GM21717 (cell line): ENCODE measurements around the gene MCTP2.

Source experiments
- ATAC-seq: cut with Tn5 transposase; IDR thresholded peaks from one replicate; pipeline ENCODE4 v1.9.1; 2021; ENCODE audit warnings: mild to moderate bottlenecking, moderate library complexity; ENCODE audit not compliant: unreplicated experiment

Gene MCTP2

DNA sequence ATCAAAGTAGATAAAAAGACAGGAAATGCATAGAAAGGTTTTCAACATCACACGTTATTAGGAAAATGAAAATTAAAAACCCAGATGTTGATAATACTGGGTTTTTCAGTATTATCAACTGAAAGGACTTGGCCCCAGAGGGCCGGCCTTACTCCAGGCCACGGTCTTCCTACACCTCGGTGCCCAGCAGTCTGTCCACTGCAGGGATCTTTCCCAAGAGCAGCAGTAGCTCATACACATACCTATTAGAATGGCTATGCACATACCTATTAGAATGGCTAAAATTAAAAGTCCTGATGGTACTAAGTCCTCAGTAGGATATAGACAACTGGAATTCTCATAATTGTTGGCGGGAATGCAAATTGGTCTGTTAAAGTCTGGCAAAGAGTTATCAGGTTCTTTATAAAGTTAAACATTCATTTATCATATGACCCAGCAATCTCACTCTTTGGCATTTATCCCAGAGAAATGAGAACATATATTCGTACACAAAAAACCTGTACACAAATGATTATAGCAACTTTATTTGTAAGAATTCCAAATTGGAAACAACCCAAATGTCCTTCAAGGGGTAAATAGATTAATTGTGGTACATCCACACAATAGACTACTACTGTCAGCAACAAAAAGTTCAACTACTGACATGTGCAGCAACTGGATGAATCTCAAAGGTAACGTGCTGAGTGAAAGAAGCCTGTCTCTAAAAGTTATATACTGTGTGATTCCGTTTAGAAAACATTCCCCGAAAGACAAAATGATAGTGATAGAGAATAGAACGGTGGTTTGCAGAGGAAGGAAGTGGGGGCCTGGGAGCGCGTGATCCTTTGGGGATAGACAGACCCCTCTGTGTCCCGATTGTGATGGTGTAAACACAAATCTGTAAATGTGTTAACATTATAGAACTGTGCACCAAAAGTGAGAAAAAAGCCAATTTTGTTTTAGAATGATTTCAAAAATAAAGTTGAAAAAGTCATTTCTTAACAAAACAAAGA, 62.3 kb downstream of the MCTP2 start:
- ATAC-seq = no peak

GRCh38 chr15:94294556-94294955, 63.2 kb downstream of the MCTP2 start:
- no peak for ATAC-seq

DNA sequence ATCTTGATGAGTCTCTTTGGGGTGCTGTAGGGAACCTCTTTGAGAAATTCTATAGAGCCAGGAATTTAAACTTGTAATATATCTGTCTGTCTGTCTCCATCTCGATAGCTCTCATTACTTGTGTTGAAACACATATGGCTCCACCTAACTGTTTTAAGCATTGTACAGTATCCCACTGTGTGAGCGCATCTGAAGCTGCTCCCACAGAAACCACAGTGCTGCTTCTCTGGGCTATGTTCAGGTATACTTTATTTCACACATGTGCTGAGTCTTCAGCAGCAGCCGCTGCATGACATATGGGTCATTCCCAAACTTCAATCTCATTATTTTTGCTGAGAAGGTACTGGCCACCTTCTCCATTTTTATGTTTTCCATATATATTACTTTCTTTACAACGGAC, 63.9 kb downstream of the MCTP2 start:
- no peak for ATAC-seq

DNA sequence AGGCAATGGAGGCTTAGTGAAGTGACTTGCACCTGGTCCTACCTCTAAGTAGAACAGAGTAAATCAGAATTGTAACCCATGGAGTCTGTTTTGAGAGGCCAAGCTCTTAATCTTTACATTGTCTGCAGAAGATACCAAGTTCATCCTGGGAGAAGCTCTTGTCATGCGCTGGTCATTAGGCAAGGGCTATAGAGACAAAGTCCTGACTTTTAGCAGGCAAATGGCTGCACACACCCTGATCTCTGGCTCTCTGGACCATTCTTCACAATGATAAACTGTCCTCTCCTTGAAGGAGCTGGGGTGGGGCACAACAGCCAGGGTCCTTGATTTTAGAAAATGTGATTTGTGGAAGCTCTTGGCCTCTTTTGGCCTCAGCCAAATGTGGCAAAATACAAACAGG, 65.4 kb downstream of the MCTP2 start:
- ATAC-seq = no peak

DNA sequence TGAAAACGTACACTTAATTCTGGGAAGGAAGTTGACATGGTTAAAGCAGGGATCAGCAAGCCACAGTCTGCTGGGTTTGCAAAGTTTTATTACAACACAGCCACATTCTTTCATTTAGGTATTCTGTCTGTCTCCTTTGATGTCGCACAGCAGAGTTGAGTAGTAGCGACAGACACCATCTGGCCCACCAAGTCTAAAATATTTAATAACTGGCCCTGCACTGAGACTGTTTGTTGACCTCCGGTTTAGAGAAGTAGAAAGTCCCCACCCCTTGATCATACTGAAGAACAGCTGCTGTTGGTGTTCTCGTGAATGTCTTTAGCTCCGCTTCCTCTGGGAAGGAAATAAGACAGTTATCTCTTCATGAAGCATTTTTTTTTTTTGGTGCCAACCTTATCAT, 66.2 kb downstream of the MCTP2 start:
- ATAC-seq = peak; percentile 83

DNA sequence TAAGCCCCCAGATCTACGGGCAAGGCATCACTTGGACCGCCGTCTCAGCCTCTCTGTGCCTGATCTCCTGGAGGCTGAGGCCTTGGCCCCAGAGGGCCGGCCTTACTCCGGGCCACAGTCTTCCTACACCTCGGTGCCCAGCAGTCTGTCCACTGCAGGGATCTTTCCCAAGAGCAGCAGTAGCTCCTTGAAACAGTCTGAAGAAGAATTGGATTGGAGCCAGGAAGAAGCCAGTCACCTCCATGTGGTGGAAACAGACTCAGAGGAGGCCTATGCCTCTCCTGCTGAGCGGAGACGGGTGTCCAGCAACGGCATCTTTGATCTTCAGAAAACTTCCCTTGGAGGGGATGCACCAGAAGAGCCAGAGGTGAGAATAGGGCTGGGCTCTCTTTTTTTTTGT, 67.0 kb downstream of the MCTP2 start:
- no peak for ATAC-seq

GRCh38 chr15:94300612-94301011, 69.3 kb downstream of the MCTP2 start:
- no peak for ATAC-seq

DNA sequence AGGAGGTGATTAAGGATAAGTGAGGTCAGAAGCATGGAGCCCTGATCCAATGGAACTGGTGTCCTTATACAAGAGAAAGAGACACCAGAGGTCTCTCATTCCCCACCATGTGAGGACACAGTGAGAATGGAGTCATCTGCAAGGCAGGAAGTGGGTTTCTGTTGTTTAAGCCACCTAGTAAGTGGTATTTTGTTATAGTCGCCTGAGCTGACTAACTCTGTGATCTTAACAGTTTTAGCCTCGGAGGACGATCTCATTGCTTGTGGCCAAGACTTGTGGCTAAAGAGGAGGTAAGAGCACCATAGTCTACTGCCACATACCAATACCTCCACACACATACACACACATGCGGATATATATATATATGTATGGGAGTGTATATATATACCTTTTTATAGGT, 73.8 kb downstream of the MCTP2 start:
- no peak for ATAC-seq

DNA sequence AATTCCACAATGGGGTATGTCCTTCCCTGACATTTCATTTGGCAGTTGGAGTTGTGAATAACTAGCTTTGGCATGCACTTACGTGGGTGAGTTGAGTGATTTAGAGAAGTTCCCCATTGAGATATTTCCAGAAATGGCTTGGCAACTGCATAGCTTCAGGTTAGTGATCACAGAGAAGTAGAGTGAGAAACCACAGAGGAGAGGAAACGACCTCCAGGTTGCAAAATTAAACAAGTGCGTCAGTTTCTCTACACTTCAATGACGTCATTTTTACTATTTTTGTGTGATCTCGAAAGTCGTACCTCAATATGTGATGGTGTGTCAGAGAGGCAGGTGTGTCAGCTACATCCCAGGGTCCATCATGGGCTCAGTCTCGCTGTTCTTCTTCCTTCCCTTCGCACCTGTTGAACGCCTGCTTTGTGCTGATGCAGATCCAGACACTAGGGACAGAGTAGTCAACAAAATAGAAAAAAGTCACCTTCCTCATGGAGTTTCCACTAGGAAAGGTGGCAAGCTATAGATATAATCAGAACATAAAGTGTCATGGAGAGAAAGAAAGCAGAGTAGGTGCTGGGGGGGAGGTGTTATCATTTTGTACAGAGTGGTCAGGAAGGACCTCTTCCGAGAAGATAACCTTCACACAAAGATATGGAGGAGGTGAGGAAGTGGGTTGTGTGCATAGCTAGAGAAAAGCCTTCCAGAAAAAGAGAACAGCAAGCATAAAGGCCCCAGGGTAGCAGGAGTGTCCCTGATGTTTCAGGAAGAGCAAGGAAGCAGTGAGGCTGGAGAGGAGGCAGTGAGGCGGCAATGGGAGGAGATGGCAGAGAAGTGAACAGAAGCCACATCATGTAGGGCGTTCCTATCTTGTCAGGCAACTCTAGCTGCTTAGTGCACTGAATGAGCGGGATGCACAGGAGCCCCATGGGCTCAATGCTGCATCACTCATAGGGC, 75.6 kb downstream of the MCTP2 start:
- ATAC-seq = peak; percentile 95

DNA sequence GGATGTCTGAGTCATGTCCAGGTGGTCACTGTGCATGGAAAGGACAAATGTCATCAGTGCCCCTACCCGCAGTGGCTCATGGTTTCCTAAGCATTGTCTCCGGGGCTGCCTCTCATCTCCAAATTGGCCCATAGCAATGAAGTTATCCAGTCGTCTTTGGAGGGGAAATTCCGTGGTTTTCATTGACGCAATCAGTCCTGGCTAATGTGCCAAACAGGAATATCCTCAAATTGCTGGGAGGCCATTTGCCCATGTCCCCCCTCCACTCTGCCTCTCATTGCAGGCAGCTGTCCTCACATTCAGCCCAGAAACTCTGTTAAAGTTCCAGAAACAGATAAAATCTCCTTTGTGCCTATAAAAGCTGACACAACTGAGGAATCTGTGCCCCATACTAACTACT, 81.6 kb downstream of the MCTP2 start:
- no peak for ATAC-seq

DNA sequence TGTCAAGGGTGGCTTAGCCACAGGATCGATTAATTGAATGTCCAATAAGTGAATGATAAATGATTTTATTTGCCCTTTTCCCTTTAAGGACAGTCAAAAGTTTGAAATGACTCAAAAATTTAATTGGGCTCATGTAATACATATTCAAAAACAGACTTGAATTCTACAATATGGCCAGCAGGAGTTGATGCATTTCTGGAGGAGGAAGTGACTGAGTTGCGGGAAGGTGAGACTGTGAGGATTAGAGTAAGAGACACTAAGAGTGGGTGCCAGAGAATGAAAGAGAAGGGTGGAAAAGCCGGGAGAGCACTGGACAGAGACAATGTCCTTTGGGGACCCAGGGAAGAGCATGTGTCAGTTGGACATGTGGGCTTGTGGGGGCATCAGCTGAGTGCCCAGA, 83.3 kb downstream of the MCTP2 start:
- ATAC-seq = no peak

GRCh38 chr15:94317211-94317610, 85.8 kb downstream of the MCTP2 start:
- no peak for ATAC-seq

DNA sequence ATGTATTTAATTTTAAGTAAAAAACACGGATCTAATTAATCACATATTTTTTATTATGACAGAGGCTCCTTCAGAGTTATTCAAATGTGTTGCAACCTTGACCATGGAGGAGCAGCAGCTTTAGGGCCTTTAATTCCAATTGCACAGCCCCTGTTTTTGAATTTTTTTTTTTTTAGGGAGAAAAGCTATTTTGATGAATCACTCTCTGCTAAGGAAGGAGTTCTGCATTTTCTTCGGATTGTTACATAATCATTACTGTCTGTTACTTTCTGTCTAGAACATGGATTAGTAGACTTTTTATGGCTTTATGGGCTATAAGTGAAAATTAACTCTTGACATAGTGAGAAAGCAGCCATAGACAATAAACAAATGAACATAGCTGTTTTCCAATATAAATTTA, 90.8 kb downstream of the MCTP2 start:
- ATAC-seq = no peak

GRCh38 chr15:94323076-94323475, 91.7 kb downstream of the MCTP2 start:
- ATAC-seq = no peak

GRCh38 chr15:94324117-94324826, 92.9 kb downstream of the MCTP2 start:
- peak; percentile 91 for ATAC-seq

DNA sequence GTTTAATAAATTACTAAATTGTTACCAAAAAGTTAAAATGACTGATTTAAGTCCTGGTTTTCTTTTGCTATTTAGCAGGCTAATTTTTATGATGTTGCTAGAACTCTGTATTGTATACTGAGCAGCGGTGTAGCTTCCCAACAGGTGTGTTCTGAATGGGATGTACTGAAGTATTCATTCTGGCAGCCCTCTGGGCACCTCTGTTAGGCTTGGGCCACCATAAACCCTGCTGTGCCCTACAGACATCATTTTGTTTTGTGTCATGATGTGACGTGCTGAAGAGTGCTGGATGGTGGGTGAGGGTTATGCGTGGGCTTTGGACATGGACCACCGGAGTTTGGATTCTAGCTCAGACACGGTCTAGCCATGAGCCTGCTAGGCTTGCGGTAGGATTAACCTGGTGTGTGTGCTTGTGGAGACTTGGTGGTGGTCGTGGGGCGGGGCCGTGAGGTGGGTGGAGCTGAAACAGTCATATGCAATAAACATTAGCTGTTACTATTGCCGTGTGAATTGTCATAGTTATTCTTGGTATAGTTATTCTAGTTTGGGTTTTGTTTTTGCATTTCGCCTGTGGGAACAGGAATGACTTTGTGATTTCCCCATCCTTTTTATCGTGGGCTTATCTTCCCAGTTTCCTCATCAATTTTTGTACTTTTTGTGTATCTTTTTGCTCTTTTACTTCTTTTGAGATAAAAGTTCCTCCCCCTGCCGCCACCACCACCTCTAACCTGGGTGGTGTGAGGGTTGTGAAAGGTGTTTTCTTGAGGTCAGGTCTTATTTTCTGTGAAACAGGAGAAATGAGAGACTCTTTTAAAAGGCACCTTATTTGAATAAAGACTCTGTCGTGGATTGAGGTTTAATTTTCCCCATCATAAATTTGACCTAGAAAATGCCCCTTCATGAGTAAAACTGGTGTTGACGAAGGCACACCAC, 93.7 kb downstream of the MCTP2 start:
- no peak for ATAC-seq

GRCh38 chr15:94327356-94327936, 96.1 kb downstream of the MCTP2 start:
- no peak for ATAC-seq

- no peak for ATAC-seq
Observed at GRCh38 chr15:94331731-94332130, 100.4 kb downstream of the MCTP2 start.

GRCh38 chr15:94335616-94336015, 104.3 kb downstream of the MCTP2 start:
- ATAC-seq = no peak
